ENCODE results near the gene SORT1.

SORT1 gene

GRCh38 chr1:109259674-109260557 is 137.8 kb downstream of the SORT1 start:
- no peak overlapping the region for H3K4me3 ChIP-seq (ENCODE audit: low read depth, low read length)
- DNase-seq (ENCODE audit: low read depth) = no peak
- TF ChIP-seq, protein P1, sequence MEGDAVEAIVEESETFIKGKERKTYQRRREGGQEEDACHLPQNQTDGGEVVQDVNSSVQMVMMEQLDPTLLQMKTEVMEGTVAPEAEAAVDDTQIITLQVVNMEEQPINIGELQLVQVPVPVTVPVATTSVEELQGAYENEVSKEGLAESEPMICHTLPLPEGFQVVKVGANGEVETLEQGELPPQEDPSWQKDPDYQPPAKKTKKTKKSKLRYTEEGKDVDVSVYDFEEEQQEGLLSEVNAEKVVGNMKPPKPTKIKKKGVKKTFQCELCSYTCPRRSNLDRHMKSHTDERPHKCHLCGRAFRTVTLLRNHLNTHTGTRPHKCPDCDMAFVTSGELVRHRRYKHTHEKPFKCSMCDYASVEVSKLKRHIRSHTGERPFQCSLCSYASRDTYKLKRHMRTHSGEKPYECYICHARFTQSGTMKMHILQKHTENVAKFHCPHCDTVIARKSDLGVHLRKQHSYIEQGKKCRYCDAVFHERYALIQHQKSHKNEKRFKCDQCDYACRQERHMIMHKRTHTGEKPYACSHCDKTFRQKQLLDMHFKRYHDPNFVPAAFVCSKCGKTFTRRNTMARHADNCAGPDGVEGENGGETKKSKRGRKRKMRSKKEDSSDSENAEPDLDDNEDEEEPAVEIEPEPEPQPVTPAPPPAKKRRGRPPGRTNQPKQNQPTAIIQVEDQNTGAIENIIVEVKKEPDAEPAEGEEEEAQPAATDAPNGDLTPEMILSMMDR (conservative IDR thresholded peaks at IDR 0.05; ENCODE audit: low read depth, low read length) = no peak

Data from choroid plexus epithelial cell (primary cell).